ENCODE measurements around the gene TCEANC2.
A peak's percentile ranks its signal among the peaks of the same experiment; 100 is the strongest.

TCEANC2 gene

GRCh38 chr1:54120698-54121481, 67.5 kb downstream of the TCEANC2 start:
- DNase-seq (ENCODE audit: low read depth): no peak
- H3K4me3 ChIP-seq (ENCODE audit: low read depth, low read length): no peak overlapping the region
- TF ChIP-seq CTCF (IDR thresholded peaks at IDR 0.05; ENCODE audit: insufficient read depth, low read depth, low read length, missing control alignments): no peak

DNA sequence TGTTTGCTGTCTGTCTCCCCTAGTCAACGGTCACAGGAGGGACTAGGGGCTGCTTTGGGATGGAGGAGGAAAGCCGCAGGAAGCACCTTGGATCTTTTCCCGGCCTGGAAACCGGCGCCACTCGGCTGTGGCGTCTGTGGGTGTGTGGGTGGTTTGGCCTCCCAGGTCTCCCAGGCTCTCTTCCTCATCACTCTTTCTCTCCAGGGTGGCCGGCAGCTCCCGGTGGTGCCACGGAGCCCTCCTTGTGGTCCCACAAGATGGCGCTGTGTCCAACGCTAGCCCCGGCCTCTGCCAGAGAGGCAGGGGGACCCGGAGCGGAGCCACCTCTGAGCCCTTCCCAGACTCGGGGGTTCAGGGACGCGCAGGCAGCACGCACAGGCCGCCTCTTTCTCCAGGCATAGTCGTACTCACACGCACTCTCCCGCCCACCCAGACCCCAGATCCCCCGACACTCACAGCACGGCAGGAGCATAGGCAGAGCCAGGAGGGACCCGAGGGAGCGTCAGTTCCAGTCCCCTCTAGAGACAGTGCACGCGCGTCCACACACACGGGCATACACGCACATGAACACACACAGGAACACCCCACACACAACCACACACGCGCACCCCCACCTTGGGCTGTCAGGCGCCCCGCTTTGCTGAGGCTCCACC, 68.2 kb downstream of the TCEANC2 start:
- no peak overlapping the region for H3K4me3 ChIP-seq (ENCODE audit: low read depth, low read length)
- TF ChIP-seq CTCF (IDR thresholded peaks at IDR 0.05; ENCODE audit: insufficient read depth, low read depth, low read length, missing control alignments): peak; percentile 63
- peak; percentile 54 for DNase-seq (ENCODE audit: low read depth)

DNA sequence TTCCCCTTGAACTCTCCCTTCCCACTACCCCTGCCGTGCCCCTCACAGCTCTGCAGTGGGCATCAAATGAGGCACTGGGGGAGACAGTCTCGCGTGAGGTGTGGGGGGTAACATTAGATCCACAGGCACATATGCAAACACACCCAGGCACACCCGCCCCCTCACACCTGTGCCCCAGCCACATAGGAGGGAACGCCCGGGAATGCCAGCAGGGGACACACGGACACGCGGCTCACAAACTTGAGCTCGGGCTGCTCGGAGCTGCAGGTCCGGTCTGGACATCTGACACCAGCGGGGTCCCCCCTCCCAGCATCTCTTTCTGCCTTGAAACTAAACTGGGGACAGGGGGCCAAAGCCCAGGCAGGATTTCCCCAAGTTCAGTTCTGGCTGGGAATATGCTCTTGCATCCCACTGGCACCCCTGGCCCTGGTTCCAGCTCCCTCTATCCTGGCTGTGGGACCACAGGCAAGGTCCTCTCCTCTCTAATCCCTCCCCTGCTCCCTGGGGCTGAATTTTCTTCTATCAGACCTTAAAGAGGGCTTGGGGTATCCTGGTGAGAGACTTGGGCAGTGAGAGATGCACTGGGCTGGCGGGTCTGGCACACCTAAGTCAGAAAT, 68.8 kb downstream of the TCEANC2 start:
- no peak overlapping the region for H3K4me3 ChIP-seq (ENCODE audit: low read depth, low read length)
- DNase-seq (ENCODE audit: low read depth): no peak
- no peak for TF ChIP-seq CTCF (IDR thresholded peaks at IDR 0.05; ENCODE audit: insufficient read depth, low read depth, low read length, missing control alignments)

DNA sequence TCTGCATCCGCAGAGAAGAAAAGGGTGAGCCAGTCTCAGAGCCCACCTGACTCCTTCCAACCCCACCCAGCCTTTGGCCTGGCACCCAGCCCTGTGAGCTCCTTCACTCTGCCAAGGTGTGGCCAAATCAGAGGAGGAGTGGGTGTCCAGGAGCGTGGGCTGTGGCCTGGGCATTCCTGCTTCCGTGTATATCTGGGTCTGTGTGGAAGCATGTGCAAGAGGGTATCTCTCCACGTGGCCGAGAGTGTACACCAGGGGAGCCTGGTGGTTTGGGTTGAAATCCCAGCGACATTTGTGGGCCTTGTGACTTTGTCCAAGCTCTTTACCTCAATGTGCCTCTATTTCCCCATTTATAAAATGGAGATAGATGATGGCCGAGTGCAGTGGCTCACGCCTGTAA, 69.6 kb downstream of the TCEANC2 start:
- no peak overlapping the region for H3K4me3 ChIP-seq (ENCODE audit: low read depth, low read length)
- DNase-seq (ENCODE audit: low read depth): no peak
- no peak for TF ChIP-seq CTCF (IDR thresholded peaks at IDR 0.05; ENCODE audit: insufficient read depth, low read depth, low read length, missing control alignments)

DNA sequence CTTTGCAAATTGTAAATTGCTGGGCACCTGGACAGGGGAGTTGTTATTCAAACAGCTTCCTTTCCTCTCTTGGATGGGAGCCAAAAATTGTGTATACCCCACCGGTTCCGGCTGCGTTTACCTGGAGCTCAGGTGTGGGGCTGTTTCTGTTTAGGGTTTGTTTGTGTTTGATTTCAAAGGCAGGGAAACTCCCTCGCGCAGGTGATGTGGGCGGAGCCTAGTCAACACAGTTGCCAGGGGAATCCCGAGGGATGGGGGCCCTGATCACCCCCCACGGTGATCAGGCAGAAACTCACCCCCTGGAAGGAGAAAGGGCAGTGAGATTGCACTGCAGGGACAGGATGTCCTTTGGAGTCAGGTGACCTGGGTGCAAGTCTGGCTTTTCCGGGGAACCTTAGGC, 71.1 kb downstream of the TCEANC2 start:
- no peak for DNase-seq (ENCODE audit: low read depth)

DNA sequence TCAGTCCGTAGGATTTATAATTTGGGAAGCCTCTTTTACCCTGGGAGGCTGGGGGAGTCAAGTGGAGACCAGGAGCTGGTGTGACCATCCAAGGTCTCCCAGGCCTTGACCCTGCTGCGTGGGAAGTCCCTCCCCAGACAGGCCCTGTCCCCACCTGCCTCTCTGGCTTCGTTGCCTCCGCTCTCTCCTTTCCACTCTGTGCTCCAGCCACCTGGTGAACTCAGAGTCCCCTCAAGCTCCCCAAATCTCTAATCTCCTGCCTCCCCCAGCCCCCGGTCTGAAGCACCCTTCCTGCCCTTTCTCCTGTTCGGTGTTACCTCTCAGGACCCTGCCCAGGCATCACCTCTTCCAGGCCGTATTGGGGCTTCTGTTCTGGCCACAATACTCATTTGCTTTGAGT, 71.5 kb downstream of the TCEANC2 start:
- TF ChIP-seq CTCF (IDR thresholded peaks at IDR 0.05; ENCODE audit: insufficient read depth, low read depth, low read length, missing control alignments): no peak
- no peak for DNase-seq (ENCODE audit: low read depth)
- H3K4me3 ChIP-seq (ENCODE audit: low read depth, low read length): no peak overlapping the region

More for the DNA sequence above, 71.1 kb downstream of the TCEANC2 start:
- no peak overlapping the region for H3K4me3 ChIP-seq (ENCODE audit: low read depth, low read length)
- TF ChIP-seq CTCF (IDR thresholded peaks at IDR 0.05; ENCODE audit: insufficient read depth, low read depth, low read length, missing control alignments): no peak

All from GM12865 (cell line).